Activated CD4-positive, alpha-beta T cell treated with anti-CD3 and anti-CD28 coated beads for 1 hour (primary cell): ENCODE data around the gene ZNF140.
A peak's percentile ranks its signal among the peaks of the same experiment; 100 is the strongest.

Experiments
- DNase-seq: peaks from one replicate; pipeline ENCODE4 v3.0.0-alpha.2; 2020

ZNF140 gene

DNA sequence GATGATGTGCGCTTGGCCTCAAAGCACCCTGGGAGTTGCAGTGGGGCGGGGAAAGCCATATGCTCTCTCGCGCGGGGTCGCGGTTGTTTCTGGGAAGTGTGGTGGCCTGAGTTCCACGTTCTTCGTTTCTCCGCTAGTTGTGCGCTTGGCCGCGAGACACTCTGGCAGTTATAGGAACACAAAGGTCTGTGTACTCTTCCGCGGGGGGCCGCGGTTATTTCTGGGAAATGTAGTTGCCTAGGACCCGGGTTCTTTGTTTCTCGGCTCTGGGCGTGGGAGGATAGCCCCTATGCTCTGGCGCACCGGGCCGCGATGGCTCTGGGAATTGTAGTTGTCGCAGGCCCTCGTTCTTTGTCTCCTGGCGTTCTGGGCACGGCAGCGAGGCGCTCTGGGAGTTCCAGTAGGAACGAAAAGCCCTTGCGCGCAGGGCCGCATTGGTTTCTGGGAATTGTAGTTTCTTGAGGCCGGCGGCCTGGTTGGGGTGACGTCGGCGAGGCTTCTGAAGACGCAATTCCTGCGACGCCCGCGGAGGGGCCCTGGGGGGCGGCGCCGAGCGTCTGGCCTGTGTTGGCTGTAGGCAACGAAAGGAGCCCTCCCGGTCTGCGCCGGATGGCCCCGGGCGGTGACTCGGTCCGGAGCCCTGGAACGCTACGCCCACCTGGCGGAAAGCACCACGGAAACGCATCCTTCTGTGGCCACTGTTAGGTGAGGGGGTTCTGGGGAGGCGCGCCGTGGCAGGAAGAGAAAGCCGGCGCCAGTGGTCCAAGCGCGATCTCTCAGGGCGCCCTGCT is at the start of gene ZNF140:
TSS of gene ZNF140 (plus strand) at position 556 of the 791 bp plus-strand sequence. CDS start 398 bp downstream, outside the sequence.
- peak; percentile 92 for DNase-seq

DNA sequence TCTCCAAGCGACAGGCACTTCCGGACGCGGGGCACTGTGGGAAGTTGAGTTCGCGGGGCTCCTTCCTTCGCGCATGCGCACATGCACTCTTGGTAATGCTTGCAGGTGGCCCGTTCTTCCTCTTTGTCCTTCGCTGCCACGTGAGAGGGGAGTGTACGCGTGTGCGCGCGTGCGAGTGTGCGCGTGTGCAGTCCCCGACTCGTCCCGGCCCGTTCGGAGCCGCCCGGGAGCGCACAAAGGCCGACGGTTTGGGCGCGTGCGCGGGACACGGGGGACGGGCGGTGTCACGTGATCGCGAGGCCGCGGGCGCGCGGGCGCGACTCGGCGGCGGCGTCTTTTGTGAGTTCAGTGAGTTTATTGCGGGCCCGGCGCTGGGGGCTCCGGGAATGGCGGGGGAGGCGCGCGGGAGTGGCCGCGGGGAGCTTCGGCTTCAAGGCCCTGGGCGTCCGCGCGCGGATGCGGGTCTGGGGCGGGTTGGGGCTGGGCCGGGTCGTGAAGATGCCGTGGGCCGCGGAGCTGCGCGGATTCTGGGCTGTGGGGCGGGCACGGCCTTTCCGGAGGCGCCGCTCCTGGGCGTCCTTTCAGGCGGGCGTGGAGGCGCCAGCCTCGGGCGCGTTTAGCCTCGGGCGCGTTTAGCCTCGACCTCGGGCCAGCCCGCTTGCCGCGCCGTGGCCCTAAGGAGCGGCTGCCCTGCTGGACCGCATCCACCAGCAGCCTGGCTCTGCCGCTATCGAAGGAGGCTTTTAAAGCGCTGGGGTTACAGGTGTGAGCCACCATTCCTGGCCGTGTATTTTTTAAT is 43.3 kb upstream of the ZNF140 start, which contains the start of gene ZNF84:
TSS of gene ZNF84 (plus strand) at position 303 of the 799 bp plus-strand sequence. CDS start 3,959 bp downstream, outside the sequence.
- peak; percentile 95 for DNase-seq

- DNase-seq = no peak
Observed at GRCh38 chr12:133038118-133038709, 42.5 kb upstream of the ZNF140 start.

GRCh38 chr12:133046698-133047097 is 34.0 kb upstream of the ZNF140 start:
- no peak for DNase-seq

DNA sequence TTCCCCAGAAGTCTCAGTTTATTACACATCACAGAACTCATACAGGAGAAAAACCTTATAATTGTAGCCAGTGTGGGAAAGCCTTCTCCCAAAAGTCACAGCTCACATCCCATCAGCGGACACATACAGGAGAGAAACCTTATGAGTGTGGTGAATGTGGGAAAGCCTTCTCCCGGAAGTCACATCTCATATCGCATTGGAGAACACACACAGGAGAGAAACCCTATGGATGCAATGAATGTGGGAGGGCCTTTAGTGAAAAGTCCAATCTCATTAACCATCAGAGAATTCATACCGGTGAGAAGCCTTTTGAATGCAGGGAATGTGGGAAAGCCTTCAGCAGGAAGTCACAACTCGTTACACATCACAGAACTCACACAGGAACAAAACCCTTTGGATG is 23.3 kb upstream of the ZNF140 start:
- no peak for DNase-seq

GRCh38 chr12:133058203-133059113 is 22.3 kb upstream of the ZNF140 start:
- no peak for DNase-seq

DNA sequence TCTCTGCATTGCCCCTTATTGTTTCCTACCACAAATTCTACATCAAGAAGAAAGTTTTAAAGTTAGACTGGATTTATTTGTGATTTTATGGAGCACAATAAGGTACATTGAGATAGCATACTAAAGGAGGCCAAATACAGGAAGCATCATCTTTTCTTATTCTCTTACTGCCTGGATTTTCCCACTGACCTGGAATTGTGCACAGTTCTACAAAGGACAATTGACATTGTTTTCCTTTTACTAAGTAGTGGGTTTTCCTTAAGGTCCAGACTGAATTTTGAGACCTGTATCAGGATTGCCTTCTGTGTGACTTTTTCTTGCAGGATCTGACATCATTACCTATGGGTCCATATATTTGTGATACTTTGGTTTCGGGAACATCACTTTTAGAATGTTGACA is 18.8 kb upstream of the ZNF140 start:
- DNase-seq = no peak

DNA sequence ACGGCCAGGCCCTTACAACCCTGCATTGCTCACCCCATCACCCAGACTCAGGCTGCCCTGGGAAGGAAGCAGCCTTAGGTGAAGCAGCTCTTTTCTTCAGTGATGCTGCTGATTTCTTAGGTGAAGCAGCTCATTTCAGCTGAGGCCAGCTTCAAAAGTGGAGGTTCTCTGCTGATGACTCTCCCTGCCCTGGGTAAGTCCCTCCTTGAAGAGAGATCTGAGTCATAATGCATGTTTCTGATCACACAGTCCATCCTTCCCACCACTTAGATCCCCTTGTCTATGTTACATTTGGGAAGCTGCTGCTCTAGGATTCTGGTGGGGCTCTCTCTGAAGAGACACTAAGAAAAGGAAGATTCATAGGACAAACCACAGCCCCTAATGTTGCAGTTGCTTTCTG is 17.2 kb upstream of the ZNF140 start:
- no peak for DNase-seq

DNA sequence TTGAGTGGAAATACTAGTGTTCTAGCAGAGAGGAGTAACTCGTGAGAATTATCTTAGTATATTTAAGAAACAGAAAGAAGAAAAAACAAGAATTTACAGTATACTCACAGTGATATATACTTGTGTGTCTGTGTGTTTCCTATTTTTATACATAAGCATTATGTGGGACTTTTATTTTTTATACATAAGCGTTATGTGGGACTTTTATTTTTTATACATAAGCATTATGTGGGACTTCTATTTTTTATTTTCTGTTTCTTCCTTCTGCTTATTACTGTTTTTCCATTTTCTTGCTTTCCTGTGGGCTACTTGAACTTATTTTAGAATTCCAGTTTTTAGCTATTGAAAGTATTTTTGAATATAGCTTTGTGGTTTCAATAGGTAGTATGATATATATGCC is 6.9 kb upstream of the ZNF140 start:
- DNase-seq = no peak

GRCh38 chr12:133080026-133080367 is 726 bp upstream of the ZNF140 start:
- DNase-seq = peak; percentile 93

DNA sequence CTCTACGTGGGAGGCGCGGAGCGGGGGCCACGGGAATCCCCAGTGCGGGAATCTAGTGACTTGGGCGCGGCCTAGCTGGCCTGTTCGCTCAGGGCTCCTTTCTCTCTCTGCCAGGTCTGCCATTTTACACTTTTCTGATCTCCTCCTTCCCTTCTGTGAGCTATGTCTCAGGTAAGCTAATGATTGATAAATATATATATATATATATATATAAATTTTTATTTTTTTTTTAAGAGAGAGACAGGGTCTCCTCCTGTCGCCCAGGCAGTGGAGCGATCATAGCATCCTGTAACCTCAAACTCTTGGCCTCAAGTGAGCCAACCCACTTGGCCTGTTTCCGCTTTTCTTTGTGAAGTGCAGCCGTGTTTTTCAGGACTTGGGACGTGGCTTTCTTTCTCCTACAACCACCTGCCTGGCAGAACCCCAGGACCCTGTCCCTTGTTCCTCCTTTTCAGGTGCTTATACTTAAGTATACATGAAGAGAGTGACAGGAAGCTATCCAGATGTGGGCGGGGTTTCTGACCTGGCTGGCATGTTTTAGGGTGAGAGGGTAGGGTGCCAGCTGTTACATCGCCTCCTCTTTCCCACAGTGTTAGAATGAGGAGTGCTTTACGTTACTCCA is 547 bp downstream of the ZNF140 start:
- DNase-seq = no peak

GRCh38 chr12:133083345-133083744 is 2.6 kb downstream of the ZNF140 start:
- DNase-seq = no peak

DNA sequence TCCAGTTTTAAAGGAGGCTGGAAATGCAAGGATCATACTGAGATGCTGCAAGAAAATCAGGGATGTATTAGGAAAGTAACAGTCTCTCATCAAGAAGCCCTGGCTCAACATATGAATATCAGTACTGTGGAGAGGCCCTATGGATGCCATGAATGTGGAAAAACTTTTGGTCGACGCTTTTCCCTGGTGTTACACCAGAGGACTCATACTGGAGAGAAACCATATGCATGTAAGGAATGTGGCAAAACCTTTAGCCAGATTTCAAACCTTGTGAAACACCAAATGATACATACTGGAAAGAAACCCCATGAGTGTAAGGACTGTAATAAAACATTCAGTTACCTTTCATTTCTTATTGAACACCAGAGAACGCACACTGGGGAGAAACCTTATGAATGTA is 24.9 kb downstream of the ZNF140 start:
- DNase-seq = no peak

GRCh38 chr12:133106253-133106652 is 25.5 kb downstream of the ZNF140 start:
- DNase-seq = no peak

GRCh38 chr12:133107121-133107520 is 26.4 kb downstream of the ZNF140 start:
- DNase-seq = no peak

- no peak for DNase-seq
Observed at GRCh38 chr12:133108150-133108549, 27.4 kb downstream of the ZNF140 start.

DNA sequence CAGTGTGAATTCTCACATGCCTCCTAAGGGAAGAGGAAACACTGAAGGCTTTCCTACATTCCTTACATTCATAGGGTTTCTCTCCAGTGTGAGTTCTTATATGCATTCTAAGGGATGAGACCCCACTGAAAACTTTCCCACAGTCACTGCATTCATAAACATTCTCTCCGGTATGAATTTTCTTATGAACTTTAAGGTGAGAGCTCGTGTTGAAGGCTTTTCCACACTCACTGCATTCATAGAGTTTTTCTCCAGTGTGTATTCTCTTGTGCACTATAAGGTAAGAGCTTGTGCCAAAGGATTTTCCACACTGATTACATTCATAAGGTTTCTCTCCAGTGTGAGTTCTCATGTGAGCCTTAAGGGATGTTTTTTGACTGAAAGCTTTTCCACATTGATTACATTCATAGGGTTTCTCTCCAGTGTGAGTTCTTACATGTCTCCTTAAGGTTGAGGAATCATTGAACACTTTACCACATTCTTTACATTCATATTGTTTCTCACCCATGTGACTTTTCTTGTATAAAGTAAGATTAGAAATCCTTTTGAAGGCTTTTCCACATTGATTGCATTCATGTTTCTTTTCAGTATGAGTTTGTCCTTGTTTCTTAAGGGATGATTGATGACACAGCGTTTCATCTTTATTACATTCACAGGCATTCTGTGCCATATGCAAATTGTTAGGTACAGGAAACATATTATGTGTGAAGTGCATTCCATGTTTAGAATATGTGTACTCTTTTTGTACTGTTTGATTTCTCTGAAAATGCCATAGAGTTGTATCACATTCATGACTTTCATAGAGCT is 39.9 kb downstream of the ZNF140 start:
- DNase-seq = no peak

GRCh38 chr12:133124674-133125073 is 44.0 kb downstream of the ZNF140 start:
- DNase-seq = no peak

GRCh38 chr12:133129368-133130037 is 48.8 kb downstream of the ZNF140 start:
- no peak for DNase-seq

DNA sequence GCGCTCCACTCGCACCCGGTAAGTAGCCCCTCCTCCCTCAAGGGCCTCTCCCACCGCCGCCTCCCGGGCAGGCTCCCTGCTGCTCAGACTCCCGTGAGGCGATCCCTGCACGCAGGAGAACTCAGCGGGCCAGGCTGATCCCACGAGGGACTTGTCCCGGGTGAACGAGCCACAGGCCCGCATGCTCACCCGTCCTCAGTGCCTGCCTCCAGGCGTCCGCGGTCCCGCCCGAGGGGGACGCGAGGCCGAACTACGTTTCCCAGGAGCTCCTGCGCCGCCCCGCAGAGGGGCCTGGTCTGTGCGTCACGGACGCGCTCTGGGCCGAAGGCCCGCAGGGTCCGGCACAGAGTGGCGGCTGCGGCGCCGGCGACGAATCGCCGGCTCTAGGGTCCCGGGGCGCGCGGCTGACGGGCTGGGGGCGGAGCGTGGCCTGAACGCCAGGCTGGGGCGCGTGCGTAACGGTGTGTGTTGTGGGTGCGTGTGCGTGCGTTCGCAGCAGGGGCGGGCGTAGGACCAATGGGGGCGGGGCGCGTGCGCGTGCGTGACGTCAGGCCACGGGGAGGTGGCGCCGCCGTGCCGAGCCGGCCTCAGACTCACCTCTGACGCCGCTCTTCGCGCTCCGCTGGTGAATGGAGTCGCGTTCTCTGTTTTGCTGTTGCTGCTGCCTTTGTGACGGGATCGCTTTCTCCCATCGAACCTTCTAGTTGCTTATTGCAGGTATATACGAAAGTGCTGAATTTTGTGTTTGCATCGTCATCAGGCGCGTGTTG is 49.5 kb downstream of the ZNF140 start, which contains the start of the genes ZNF10 and ZNF891:
TSS of gene ZNF10 (plus strand) at position 590 of the 770 bp plus-strand sequence. CDS start 13,866 bp downstream, outside the sequence.
TSS of gene ZNF891 (minus strand) at position 237 of the 770 bp plus-strand sequence. CDS start 8,356 bp downstream, outside the sequence.
- DNase-seq = peak; percentile 95
